Body of pancreas (tissue), 4 donors: Measurements from ENCODE around the gene INSYN2B. TPM values are rescaled to one million over a fixed set of nuclear protein-coding genes. Genes with fewer than 3 reads are reported as not detected.

Source experiments
- ATAC-seq: fragments of 150-250 bp; one replicate; pipeline ENCODE4 v1.9.1; 2016
- DNase-seq, 4 donors: peaks; one replicate each; pipeline ENCODE4 v3.0.0-alpha.2; 2019
- H3K27ac ChIP-seq, 4 donors: fragments of 200-600 bp; sonication (generic); 1 replicate in 3 of 4; 2 replicates in 1 of 4; pipeline versions ENCODE4 v1.5.1 to v1.6.1; 2016 to 2019; ENCODE audit warnings: mild to moderate bottlenecking in 1 of 4, mixed read lengths in 1 of 4, moderate library complexity in 1 of 4
- H3K27me3 ChIP-seq, 2 donors: fragments of 200-600 bp; sonication (generic); one replicate each; pipeline ENCODE4 v1.6.0; 2016; ENCODE audit warnings: mild to moderate bottlenecking in 1 of 2
- H3K36me3 ChIP-seq, 2 donors: fragments of 200-600 bp; sonication (generic); replicated peaks in 1 of 2; 2 replicates each; pipeline ENCODE4 v1.5.1; 2016; ENCODE audit warnings: low read depth in 2 of 2; ENCODE audit not compliant: insufficient read depth in 1 of 2
- H3K4me1 ChIP-seq: fragments of 200-600 bp; sonication (generic); one replicate; pipeline ENCODE4 v1.6.0; 2016
- H3K4me3 ChIP-seq, 2 donors: fragments of 200-600 bp; sonication (generic); 1 replicate in 1 of 2; 2 replicates in 1 of 2; pipeline ENCODE4 v1.5.1; 2016 to 2019
- H3K9me3 ChIP-seq, 3 donors: fragments of 200-600 bp; sonication (generic); 1 replicate in 2 of 3; 2 replicates in 1 of 3; pipeline ENCODE4 v1.5.1; 2016
- POLR2A ChIP-seq, 3 donors: fragments of 450-650 bp; IDR thresholded peaks; one replicate each; pipeline ENCODE4 v1.6.1; 2016; ENCODE audit warnings: antibody characterized with exemption in 3 of 3, mild to moderate bottlenecking in 2 of 3
- WGBS, 2 donors: methylation state at CpG; one replicate each; pipeline ENCODE4 v1.1.5; 2017; 5-methylcytosine and 5-hydroxymethylcytosine counted together
- intact Hi-C: fragments of 100-400 bp; cut with DNase I; formaldehyde crosslinking; loops from one replicate; pipeline ENCODE4 v1.15.1; 2023
- total RNA-seq, 2 donors: library from RNA; depleted of rRNA; stranded (reverse); fragments of >200 nt; gene quantifications; one replicate each; pipeline ENCODE4 v1.1.0, GENCODE V29; 2016
- TF ChIP-seq, protein P1 (sequence below), 7 experiments: fragments of 450-650 bp in 4 of 7; fragments of 200-600 bp in 3 of 7; sonication (generic) in 3 of 7; IDR thresholded peaks; one replicate each; pipeline ENCODE4 v1.5.1; 2016 to 2019; ENCODE audit warnings: antibody characterized with exemption in 7 of 7

The INSYN2B gene
- total RNA-seq, 2 donors from 2014 or later = not detected

DNA sequence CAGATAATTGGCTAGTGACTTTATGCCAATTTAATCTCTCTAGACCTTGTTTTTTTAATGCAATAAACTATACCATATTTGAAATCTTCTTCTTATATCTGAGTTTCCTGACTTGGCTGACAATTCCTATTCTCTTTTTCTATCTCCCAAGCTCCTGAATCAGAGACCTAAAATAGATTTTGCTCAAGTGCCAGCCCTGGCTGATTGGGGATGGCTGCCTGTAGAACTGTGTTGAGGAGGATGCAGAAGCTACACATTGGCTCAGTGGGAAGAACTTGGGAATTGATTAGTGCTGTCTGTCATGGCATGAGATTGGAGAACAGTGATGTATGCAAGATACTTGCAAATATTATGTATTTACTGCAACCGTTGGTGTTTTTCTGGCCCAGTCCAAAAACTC is 132.8 kb downstream of the INSYN2B start:
- WGBS, 2 donors = 50 to 84% methylated on average over 1 of the region's 1 CpG

DNA sequence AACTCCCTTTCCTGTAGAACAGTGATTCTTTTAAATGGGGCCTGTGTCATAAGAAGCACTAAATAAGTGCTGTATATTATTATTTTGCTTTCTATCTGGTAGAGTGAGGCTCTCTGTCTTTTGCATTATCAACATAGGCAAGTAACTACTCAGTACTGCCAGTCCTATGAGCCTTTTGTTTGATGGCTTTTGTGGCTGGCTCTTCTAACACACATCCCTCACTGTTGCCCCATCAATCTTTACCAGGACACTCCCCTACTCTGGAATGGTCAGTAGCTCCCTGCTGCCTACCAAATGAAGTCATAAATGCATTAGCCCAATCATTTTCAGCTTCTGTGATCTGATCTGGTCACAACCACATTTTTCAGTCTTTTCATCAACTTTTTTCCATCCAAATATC is 137.6 kb downstream of the INSYN2B start:
- TF ChIP-seq, protein P1, sequence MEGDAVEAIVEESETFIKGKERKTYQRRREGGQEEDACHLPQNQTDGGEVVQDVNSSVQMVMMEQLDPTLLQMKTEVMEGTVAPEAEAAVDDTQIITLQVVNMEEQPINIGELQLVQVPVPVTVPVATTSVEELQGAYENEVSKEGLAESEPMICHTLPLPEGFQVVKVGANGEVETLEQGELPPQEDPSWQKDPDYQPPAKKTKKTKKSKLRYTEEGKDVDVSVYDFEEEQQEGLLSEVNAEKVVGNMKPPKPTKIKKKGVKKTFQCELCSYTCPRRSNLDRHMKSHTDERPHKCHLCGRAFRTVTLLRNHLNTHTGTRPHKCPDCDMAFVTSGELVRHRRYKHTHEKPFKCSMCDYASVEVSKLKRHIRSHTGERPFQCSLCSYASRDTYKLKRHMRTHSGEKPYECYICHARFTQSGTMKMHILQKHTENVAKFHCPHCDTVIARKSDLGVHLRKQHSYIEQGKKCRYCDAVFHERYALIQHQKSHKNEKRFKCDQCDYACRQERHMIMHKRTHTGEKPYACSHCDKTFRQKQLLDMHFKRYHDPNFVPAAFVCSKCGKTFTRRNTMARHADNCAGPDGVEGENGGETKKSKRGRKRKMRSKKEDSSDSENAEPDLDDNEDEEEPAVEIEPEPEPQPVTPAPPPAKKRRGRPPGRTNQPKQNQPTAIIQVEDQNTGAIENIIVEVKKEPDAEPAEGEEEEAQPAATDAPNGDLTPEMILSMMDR (IDR thresholded peaks at IDR 0.05) = no peak
- no peak for TF ChIP-seq POLR2A (IDR thresholded peaks at IDR 0.05)
- intact Hi-C loops = no loop called here
- H3K4me1 ChIP-seq = no peaks in the 10 kb centered on the region
- ATAC-seq (no peak), DNase-seq (no peak)
- H3K4me3 ChIP-seq = no peak overlapping the region
- H3K36me3 ChIP-seq = no peaks in the 10 kb centered on the region
- H3K27me3 ChIP-seq = no peaks in the 10 kb centered on the region
- H3K9me3 ChIP-seq = no peaks in the 10 kb centered on the region
- no peak overlapping the region for H3K27ac ChIP-seq

More for the DNA sequence above, 132.8 kb downstream of the INSYN2B start:
- intact Hi-C loops = no loop called here
- Histone ChIP-seq H3K27me3 (no peaks in the 10 kb centered on the region), H3K4me1 (no peaks in the 10 kb centered on the region), H3K4me3 (no peak overlapping the region), H3K27ac (no peak overlapping the region), H3K9me3 (no peaks in the 10 kb centered on the region), H3K36me3 (no peaks in the 10 kb centered on the region)
- TF ChIP-seq POLR2A (IDR thresholded peaks at IDR 0.05) = no peak
- TF ChIP-seq, protein P1 (IDR thresholded peaks at IDR 0.05) = no peak
- DNase-seq (no peak), ATAC-seq (no peak)

DNA sequence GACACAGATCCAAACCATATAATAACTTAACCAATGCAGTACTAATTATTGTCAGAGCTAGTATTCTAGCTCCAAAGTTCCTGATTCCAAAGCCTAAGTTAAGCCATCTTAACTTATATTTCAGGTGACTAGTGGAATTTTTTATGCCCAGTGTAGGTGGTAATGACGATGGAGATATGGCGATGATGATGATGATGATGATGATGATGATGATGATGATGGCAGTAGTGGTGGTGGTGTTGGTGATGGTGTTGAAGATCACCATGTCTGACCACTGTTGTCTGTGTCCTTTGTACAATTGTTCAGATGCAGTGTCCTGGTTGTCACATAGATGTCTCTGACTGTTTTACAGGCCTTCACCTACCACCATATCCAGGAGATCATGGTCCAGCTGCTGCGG is 139.9 kb downstream of the INSYN2B start:
- WGBS, 2 donors = 73 to 98% methylated on average over 3 of the region's 3 CpGs
- H3K4me3 ChIP-seq = no peak overlapping the region
- ATAC-seq = no peak
- H3K4me1 ChIP-seq = no peaks in the 10 kb centered on the region
- no peak for DNase-seq
- H3K27me3 ChIP-seq = no peaks in the 10 kb centered on the region
- intact Hi-C loops = no loop called here
- TF ChIP-seq, protein P1 (IDR thresholded peaks at IDR 0.05) = no peak
- TF ChIP-seq POLR2A (IDR thresholded peaks at IDR 0.05) = no peak
- H3K36me3 ChIP-seq = no peaks in the 10 kb centered on the region
- no peaks in the 10 kb centered on the region for H3K9me3 ChIP-seq
- H3K27ac ChIP-seq = no peak overlapping the region

DNA sequence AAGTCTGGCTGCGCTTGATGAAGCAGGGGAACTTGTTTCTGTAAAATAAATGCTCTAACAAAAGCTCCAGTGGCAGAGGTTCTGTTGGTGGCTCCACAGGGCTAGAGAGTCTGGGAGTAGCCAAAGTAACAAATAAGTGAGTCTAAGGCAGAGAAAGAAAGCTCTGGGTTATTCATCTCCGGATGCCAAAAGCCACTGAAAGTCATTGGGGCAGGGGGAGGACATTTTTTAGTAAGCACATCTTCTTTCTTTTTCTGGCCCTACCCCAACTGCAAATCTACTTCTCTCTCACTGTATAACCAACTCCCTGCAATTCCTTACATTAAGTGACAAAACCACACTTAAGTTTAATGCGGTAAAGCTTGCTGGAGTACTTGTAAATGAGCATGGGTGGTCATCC is 141.6 kb downstream of the INSYN2B start:
- DNase-seq (no peak), ATAC-seq (no peak)
- H3K4me1 ChIP-seq = no peaks in the 10 kb centered on the region
- WGBS, 2 donors = 78 to 79% methylated on average over 3 of the region's 3 CpGs
- TF ChIP-seq, protein P1 (IDR thresholded peaks at IDR 0.05) = no peak
- TF ChIP-seq POLR2A (IDR thresholded peaks at IDR 0.05) = no peak
- H3K27ac ChIP-seq = no peak overlapping the region
- no peaks in the 10 kb centered on the region for H3K36me3 ChIP-seq
- H3K9me3 ChIP-seq = no peaks in the 10 kb centered on the region
- no peak overlapping the region for H3K4me3 ChIP-seq
- H3K27me3 ChIP-seq = no peaks in the 10 kb centered on the region
- intact Hi-C loops = no loop called here

DNA sequence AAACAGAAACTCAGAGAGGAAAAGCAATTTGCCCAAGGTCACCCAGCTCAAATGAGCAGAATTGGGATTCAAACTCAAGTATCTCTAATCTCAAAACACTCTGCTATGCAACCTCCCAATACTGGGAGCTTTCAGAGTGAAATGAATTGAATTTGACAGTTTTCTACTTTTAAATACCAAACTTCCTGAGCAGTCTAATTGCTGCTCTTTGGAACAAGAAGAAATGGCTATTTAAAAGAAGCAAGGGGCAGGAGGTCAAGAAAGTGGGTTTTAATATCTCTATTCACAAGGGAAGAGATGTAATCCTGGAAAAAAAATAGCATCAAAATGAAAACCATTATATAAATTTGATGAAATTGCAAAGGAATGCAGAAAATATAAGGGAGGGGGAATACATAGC is 142.6 kb downstream of the INSYN2B start:
- intact Hi-C loops = no loop called here

More for the DNA sequence above, 142.6 kb downstream of the INSYN2B start:
- Histone ChIP-seq H3K9me3 (no peaks in the 10 kb centered on the region), H3K4me1 (no peaks in the 10 kb centered on the region), H3K27ac (no peak overlapping the region), H3K4me3 (no peak overlapping the region), H3K36me3 (no peaks in the 10 kb centered on the region), H3K27me3 (no peaks in the 10 kb centered on the region)
- ATAC-seq (no peak), DNase-seq (no peak)
- no peak for TF ChIP-seq POLR2A (IDR thresholded peaks at IDR 0.05)
- TF ChIP-seq, protein P1 (IDR thresholded peaks at IDR 0.05) = no peak
